Keratinocyte (primary cell): ENCODE measurements around the gene TNS3.

ENCODE experiments used
- CTCF ChIP-seq, 3 experiments: IDR thresholded peaks in 1 of 3; conservative IDR thresholded peaks in 1 of 3; optimal IDR thresholded peaks in 1 of 3; 2 replicates in 2 of 3; 3 replicates in 1 of 3; pipeline versions ENCODE3 to v1.5.1; 2011; ENCODE audit warnings: low read length in 3 of 3, mild to moderate bottlenecking in 3 of 3, moderate library complexity in 2 of 3, control low read depth in 1 of 3, inconsistent platforms in 1 of 3; ENCODE audit not compliant: insufficient read depth in 2 of 3; ENCODE audit errors: extremely low read depth in 1 of 3
- EZH2 ChIP-seq: IDR thresholded peaks from one replicate; pipeline ENCODE4 v1.6.1; 2012; ENCODE audit warnings: inconsistent platforms, mild to moderate bottlenecking, low read length, moderate library complexity

GRCh38 chr7:47380325-47381133 is 201.4 kb downstream of the TNS3 start:
- TF ChIP-seq CTCF (optimal IDR thresholded peaks at IDR 0.05 in 1 of 3, IDR thresholded peaks at IDR 0.05 in 1 of 3, conservative IDR thresholded peaks at IDR 0.05 in 1 of 3; ENCODE audit: extremely low read depth in 1 of 3, insufficient read depth in 2 of 3, low read length in 3 of 3) (no peak), EZH2 (no peak)
